Keratinocyte (primary cell): ENCODE results near the gene CTNNA3. TPM values are rescaled to one million over a fixed set of nuclear protein-coding genes. Genes with fewer than 3 reads are reported as not detected.

Experiments
- DNase-seq: peaks from one replicate; pipeline ENCODE4 v3.0.0-alpha.2; 2011; ENCODE audit warnings: low read depth, missing footprints, low spot score
- FAIRE-seq: peaks from 2 replicates; lab custom pipeline; 2011; peaks lifted over from hg19 to GRCh38; lab: Jason Lieb, UNC
- H2AFZ ChIP-seq: 2 replicates; pipeline ENCODE4 v1.6.0; 2012; ENCODE audit warnings: low read length, control low read depth, inconsistent platforms; ENCODE audit not compliant: control insufficient read depth
- H3K27ac ChIP-seq: 2 replicates; pipeline ENCODE4 v1.5.1; 2011; ENCODE audit warnings: low read length; ENCODE audit not compliant: control insufficient read depth, insufficient read depth
- H3K27me3 ChIP-seq: 3 replicates; pipeline ENCODE4 v1.6.0; 2011; ENCODE audit warnings: low read length; ENCODE audit not compliant: control insufficient read depth, insufficient read depth; ENCODE audit errors: extremely low read depth
- H3K36me3 ChIP-seq, 2 experiments: 2 replicates in 1 of 2; 3 replicates in 1 of 2; pipeline ENCODE4 v1.5.1; 2011; ENCODE audit warnings: low read length in 2 of 2, mild to moderate bottlenecking in 1 of 2; ENCODE audit not compliant: control insufficient read depth in 2 of 2, insufficient read depth in 2 of 2; ENCODE audit errors: extremely low read depth in 1 of 2
- H3K4me1 ChIP-seq: 3 replicates; pipeline ENCODE4 v1.5.1; 2011; ENCODE audit warnings: low read length; ENCODE audit not compliant: control insufficient read depth, insufficient read depth; ENCODE audit errors: extremely low read depth
- H3K4me2 ChIP-seq: 3 replicates; pipeline ENCODE4 v1.6.0; 2011; ENCODE audit warnings: low read depth, low read length; ENCODE audit not compliant: control insufficient read depth, insufficient read depth; ENCODE audit errors: extremely low read depth
- H3K4me3 ChIP-seq, 3 experiments: fragments of 200-600 bp in 1 of 3; sonication (generic) in 1 of 3; 2 replicates in 2 of 3; 3 replicates in 1 of 3; pipeline ENCODE4 v1.5.1; 2011 to 2016; ENCODE audit warnings: low read length in 3 of 3, mild to moderate bottlenecking in 3 of 3, control low read depth in 2 of 3, inconsistent platforms in 1 of 3, low read depth in 1 of 3, mixed read lengths in 1 of 3, mixed run types in 1 of 3, moderate library complexity in 1 of 3; ENCODE audit not compliant: control insufficient read depth in 2 of 3, insufficient read depth in 2 of 3; ENCODE audit errors: extremely low read depth in 1 of 3
- H3K79me2 ChIP-seq: 2 replicates; pipeline ENCODE4 v1.6.0; 2012; ENCODE audit warnings: low read length; ENCODE audit not compliant: control insufficient read depth, insufficient read depth
- H3K9ac ChIP-seq: 3 replicates; pipeline ENCODE4 v1.6.0; 2011; ENCODE audit warnings: low read length; ENCODE audit not compliant: control insufficient read depth, insufficient read depth; ENCODE audit errors: extremely low read depth
- H3K9me1 ChIP-seq: 3 replicates; pipeline ENCODE4 v1.6.0; 2011; ENCODE audit warnings: low read length; ENCODE audit not compliant: control insufficient read depth, insufficient read depth; ENCODE audit errors: extremely low read depth
- H3K9me3 ChIP-seq: 2 replicates; pipeline ENCODE4 v1.5.1; 2012; ENCODE audit warnings: low read depth, low read length; ENCODE audit not compliant: control insufficient read depth
- H4K20me1 ChIP-seq: 3 replicates; pipeline ENCODE4 v1.6.0; 2011; ENCODE audit warnings: low read length; ENCODE audit not compliant: control insufficient read depth, insufficient read depth; ENCODE audit errors: extremely low read depth
- EZH2 ChIP-seq: IDR thresholded peaks from one replicate; pipeline ENCODE4 v1.6.1; 2012; ENCODE audit warnings: inconsistent platforms, mild to moderate bottlenecking, low read length, moderate library complexity
- dilution Hi-C: fragments of 300-500 bp; cut with MboI; formaldehyde crosslinking; loops from one replicate; pipeline ENCODE4 v1.7.0; 2020; ENCODE audit warnings: low sequenced_read_pairs; ENCODE audit not compliant: extremely low pct_ligation_motif_present
- polyA plus RNA-seq, 5 experiments: library from polyadenylated mRNA; depleted of rRNA in 3 of 5; stranded (reverse) in 3 of 5; stranded (forward) in 1 of 5; unstranded in 1 of 5; fragments of >200 nt; gene quantifications; 1 replicate in 1 of 5; 2 replicates in 3 of 5; 3 replicates in 1 of 5; pipeline versions ENCODE4 v1.2.1 to v1.2.3, GENCODE V29; 2011 to 2012; ENCODE audit warnings: missing spikeins in 2 of 5, low read depth in 1 of 5, low replicate concordance in 1 of 5
- TF ChIP-seq, protein P1 (sequence below), 3 experiments: IDR thresholded peaks in 1 of 3; conservative IDR thresholded peaks in 1 of 3; optimal IDR thresholded peaks in 1 of 3; 2 replicates in 2 of 3; 3 replicates in 1 of 3; pipeline versions ENCODE3 to v1.5.1; 2011; ENCODE audit warnings: low read length in 3 of 3, mild to moderate bottlenecking in 3 of 3, moderate library complexity in 2 of 3, control low read depth in 1 of 3, inconsistent platforms in 1 of 3; ENCODE audit not compliant: insufficient read depth in 2 of 3; ENCODE audit errors: extremely low read depth in 1 of 3

The CTNNA3 gene
- polyA plus RNA-seq, 1 donor (not counting 4 experiments of a cell fraction or from before 2014, with no cell fraction given): 0.01 TPM

DNA sequence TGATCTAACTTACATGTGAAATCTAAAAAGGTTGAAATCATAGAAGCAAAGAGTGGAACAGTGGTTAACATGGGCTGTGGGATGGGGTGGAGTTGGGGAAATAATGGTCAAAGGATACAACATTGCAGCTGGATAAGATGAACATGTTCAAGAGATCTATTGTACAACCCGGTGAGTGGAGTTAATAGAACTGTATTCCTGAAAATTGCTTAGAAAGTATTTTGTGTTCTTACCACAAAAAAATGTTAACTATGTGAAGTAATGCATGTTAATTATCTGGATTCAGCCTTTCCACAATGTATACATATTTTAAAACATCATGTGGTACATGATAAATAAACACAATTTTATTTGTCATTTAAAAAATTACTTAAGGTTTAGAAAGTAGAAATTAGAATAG lies 1041.1 kb downstream of the CTNNA3 start:
- TF ChIP-seq, protein P1, sequence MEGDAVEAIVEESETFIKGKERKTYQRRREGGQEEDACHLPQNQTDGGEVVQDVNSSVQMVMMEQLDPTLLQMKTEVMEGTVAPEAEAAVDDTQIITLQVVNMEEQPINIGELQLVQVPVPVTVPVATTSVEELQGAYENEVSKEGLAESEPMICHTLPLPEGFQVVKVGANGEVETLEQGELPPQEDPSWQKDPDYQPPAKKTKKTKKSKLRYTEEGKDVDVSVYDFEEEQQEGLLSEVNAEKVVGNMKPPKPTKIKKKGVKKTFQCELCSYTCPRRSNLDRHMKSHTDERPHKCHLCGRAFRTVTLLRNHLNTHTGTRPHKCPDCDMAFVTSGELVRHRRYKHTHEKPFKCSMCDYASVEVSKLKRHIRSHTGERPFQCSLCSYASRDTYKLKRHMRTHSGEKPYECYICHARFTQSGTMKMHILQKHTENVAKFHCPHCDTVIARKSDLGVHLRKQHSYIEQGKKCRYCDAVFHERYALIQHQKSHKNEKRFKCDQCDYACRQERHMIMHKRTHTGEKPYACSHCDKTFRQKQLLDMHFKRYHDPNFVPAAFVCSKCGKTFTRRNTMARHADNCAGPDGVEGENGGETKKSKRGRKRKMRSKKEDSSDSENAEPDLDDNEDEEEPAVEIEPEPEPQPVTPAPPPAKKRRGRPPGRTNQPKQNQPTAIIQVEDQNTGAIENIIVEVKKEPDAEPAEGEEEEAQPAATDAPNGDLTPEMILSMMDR (optimal IDR thresholded peaks at IDR 0.05 in 1 of 3, IDR thresholded peaks at IDR 0.05 in 1 of 3, conservative IDR thresholded peaks at IDR 0.05 in 1 of 3; ENCODE audit: extremely low read depth in 1 of 3, insufficient read depth in 2 of 3, low read length in 3 of 3): no peak
- no peak for TF ChIP-seq EZH2
- H3K27me3 ChIP-seq: no peaks in the 10 kb centered on the region
- no peak overlapping the region for H3K4me2 ChIP-seq
- no peaks in the 10 kb centered on the region for H3K36me3 ChIP-seq
- no peaks in the 10 kb centered on the region for H4K20me1 ChIP-seq
- dilution Hi-C loops: no loop called here
- FAIRE-seq (no peak), DNase-seq (no peak)
- no peaks in the 10 kb centered on the region for H3K79me2 ChIP-seq
- no peaks in the 10 kb centered on the region for H3K4me1 ChIP-seq
- no peak overlapping the region for H3K4me3 ChIP-seq
- H3K9ac ChIP-seq: no peak overlapping the region
- H3K9me1 ChIP-seq: no peaks in the 10 kb centered on the region
- H3K9me3 ChIP-seq: no peaks in the 10 kb centered on the region
- H3K27ac ChIP-seq: no peak overlapping the region
- no peak overlapping the region for H2AFZ ChIP-seq

DNA sequence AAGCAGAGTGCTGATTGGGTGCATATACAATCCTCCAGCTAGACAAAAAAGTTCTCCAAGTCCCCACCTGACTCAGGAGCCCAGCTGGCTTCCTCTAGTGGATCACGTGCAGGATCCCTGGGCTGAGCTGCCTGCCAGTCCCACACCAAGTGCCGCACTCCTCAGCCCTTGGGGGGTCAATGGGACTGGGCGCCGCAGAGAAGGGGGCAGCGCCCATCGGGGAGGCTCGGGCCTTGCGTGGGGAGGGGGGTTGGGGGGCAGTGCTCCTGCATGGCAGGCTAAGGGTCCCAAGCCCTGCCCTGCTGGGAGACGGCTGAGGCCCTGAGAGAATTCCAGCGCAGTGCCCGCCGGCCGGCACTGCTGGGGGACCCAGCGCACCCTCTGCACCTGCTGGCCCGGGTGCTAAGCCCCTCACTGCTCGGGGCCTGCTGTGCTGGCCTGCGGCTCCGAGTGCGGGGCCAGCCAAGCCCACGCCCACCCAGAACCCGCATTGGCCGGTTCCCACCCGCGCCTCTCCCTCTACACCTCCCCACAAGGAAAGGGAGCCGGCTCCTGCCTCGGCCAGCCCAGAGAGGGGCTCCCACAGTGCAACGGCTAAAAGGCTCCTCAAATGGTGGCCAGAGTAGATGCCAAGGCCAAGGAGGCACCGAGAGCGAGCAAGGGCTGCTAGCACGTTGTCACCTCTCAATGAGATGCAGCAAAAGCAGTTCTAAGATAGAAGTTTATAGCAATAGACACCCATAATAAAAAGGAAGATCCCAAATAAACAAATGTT lies 1044.5 kb downstream of the CTNNA3 start:
- Histone ChIP-seq H2AFZ (no peak overlapping the region), H3K9ac (no peak overlapping the region), H3K4me3 (no peak overlapping the region), H3K36me3 (no peaks in the 10 kb centered on the region), H3K4me2 (no peak overlapping the region), H4K20me1 (no peaks in the 10 kb centered on the region), H3K27ac (no peak overlapping the region), H3K4me1 (no peaks in the 10 kb centered on the region), H3K79me2 (no peaks in the 10 kb centered on the region), H3K9me3 (no peaks in the 10 kb centered on the region), H3K9me1 (no peaks in the 10 kb centered on the region), H3K27me3 (no peaks in the 10 kb centered on the region)
- dilution Hi-C loops: no loop called here
- DNase-seq (no peak), FAIRE-seq (no peak)
- TF ChIP-seq, protein P1 (optimal IDR thresholded peaks at IDR 0.05 in 1 of 3, IDR thresholded peaks at IDR 0.05 in 1 of 3, conservative IDR thresholded peaks at IDR 0.05 in 1 of 3; ENCODE audit: extremely low read depth in 1 of 3, insufficient read depth in 2 of 3, low read length in 3 of 3): no peak
- no peak for TF ChIP-seq EZH2
